Measurements from ENCODE around the gene EPB41L3.
"Not testable (repeated sequence)": the region's sequence is repeated elsewhere in the genome, so short reads cannot be mapped to it uniquely, and the experiment has no call there.

The EPB41L3 gene

DNA sequence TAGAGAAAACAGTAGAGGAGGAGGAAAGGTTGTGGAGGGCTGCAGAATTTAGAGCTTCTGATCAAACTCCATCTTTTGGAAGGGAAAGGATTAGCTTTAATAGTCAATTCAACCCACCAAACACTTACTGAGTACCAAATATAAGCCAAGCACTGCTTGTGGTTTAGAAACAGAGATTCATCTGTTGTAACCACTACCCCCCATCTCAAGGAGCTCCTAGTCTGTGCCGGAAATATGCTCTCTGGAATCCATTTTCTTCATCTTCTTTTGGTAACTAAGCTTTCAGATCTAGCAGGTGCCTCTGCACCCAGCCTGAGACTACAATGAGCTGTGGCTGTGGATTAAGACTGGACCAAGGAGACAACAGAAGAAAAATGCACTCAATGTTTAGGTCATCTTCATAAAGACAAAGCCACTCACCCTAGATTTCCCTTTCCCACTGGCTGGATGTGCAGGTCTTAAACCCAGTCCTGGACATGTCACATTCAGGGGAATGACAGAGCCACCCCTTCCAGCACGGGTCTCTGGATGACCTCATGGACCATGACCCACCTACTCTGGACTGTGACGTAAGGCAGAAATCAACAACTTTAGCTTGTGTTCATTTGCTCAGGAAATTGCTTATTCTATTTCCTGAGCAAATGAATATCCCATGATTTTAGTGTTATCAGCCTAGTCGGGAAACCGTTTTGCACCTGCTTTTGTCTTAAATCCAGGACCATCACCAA is 52.9 kb downstream of the EPB41L3 start:
- DNase-seq, result no peak

DNA sequence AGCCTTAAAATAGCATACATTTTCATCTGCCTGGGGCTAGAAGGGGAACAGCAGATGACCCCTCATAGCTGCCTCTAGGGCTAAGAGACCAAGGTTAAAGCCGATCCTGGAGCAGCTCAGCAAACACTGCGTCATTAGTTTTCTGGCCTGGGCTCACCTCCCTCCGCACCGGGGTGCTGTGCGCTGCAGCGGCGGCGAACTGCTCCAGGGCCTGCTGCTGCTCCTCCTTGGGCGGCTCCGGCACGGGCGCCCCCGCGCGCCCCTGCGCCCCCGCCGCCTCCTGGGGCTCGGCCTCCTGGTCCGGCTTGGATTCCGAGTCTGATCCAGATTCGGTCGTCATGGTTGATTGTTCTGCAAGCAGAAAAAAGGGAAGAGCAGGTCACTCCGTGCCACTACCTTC is 55.0 kb downstream of the EPB41L3 start:
- DNase-seq, result no peak

DNA sequence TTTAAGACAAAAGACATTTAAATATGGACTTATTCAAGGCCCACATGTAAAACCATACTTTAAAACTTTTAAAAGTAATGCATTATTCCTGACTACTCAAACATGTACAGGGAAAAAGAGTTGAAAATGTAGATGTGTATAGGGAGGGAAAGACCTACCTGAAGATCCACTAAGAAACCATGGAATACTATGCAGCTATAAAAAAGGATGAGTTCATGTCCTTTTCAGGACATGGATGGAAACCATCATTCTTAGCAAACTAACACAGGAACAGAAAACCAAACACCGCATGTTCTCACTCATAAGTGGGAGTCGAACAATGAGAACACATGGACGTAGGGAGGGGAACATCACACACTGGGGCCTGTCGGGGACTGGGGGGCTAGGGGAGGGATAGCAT is 55.8 kb downstream of the EPB41L3 start:
- DNase-seq, result not testable (repeated sequence)

DNA sequence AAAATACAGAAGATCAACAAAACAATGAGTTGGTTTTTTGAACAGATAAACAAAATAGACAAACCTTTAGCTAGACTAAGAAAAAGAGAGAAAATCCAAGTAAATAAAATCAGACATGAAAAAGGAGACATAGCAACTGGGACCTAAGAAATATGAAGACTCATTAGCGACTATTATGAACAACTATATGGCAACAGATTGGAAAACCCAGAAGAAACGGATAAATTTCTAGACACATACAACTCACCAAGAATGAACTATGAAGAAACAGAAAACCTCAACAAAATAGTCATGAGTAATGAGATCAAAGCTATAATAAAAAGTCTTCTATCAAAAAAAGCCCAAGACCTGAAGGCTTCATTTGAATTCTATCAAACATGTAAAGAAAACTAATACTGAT is 59.3 kb downstream of the EPB41L3 start:
- no peak for DNase-seq

DNA sequence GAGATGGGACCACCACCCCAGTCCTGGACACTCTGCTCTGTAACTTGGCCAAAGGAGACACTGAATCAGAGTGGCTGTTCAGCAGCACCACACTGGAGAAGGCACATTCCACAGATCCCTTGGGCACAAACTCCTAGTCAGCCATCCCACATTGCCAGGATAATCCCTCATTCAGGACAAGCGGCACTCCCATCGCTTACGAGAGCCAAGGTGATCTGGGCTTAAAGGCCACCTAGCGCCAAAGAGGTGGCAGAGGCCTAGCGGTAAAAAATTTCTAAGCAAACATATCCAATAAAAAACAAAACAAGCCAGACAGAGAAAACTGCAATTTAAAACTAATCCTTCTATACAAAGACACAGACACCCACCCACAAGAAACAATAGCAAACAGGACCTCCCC is 62.2 kb downstream of the EPB41L3 start:
- DNase-seq, result no peak

DNA sequence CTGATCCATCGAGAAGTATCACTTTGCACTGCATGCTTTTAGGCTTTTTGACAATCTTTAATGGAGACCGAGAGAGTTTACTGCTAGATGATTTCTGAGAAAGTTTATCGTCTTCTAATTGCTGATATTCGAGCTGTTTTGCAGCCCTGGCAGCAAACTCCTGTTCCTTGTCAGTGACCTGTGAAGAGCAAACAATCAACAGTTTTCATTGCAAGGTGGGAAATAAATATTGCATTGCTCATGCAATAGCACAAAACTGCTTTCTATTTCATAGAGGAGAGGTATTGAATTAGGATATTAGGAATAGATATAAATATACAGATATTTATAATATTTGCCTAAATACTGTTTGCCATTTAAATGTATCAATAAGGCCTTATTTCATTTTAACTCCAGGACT is 65.5 kb downstream of the EPB41L3 start:
- DNase-seq, result no peak

DNA sequence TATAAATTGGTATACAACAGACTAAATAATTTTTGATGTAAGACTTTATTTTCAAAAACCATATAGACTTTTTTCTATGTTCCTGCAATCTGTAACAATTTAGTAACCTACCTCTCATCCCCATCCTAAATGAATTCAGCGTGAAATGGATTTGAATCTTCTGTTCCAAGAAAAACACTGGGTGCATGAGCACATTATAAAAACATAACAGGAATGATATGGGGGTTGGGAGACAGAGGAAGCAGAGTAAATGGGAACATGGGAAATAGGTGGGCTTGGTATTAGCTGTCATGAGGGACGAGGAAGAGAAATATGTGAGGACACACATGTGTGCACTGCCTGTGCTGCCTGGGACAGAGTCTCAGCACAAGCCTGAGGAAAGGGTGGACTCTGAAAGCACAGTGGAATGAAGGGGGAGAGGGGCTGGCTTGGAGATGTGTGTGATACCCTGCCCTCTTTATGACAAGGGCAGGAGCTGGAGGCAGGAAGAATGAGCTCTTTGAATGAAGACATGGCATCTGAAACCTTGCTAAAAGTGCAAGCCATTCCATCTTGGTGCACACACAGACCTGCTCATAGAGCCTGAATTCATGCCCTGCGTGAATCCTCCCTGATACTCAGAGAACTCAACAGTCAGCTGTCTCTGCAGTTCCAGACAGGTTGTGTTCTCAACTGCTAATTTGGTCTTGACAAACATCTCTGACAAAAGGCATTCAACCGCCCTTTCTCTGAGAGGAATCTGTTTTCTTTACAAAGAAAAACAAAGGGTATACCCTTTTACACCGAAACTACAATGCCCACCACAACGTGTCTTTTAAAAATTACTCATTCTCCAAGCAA is 66.6 kb downstream of the EPB41L3 start:
- DNase-seq, result no peak

DNA sequence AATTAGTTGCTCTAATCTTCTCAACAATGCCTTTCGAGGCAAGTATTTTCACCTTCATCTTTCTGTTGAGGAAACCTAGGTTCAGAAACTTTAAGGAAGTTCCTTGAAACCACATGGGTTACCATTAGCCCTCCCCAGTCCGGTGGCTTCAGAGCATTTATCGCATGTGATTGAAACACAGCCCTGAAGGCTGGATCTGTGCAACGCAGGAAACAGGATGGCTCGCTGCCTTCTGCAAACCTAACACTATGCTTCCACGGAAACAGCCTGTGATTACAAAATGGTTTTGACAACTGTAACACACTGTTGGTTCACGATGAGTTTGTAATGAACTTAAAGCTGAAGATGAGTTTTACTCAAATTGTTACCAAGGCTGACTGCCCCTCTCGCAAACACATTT is 68.5 kb downstream of the EPB41L3 start:
- DNase-seq, result no peak

DNA sequence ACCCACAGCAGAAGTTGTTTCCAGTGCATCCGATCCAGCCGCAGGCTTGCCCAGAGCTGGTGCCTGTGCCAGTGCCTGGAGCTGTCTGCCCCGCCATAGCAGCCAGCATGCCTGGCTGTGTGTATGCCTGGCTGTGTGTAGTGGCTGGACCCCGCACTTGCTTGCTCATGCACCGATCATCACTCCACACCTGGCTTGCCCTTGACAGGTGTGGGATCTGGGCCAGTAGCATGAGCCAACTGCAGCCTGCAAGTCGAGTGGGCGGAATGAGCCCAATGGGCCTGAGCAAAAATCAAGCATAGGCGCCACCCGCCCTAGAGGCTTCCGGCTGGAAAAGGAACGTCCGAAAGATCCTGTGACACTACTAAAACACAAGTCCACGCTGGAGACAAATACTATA is 74.5 kb downstream of the EPB41L3 start:
- DNase-seq, result no peak

DNA sequence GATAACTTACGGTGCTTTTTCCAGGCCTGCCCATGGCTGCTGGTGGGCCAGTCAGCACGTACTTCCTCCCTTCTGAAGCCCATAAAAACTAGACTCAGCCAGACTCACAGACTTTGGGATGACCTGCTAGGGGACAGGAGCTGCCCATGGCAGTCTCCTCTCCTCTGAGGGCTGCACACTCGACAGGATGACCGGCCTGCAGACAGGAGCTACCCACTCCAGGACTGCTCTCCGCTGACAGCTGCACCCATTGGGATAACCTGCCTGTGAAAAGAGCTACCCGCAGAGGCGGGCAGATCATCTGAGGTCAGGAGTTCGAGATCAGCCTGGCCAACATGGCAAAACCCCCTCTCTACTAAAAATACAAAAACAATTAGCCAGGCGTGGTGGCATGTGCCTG is 75.4 kb downstream of the EPB41L3 start:
- DNase-seq, result no peak

DNA sequence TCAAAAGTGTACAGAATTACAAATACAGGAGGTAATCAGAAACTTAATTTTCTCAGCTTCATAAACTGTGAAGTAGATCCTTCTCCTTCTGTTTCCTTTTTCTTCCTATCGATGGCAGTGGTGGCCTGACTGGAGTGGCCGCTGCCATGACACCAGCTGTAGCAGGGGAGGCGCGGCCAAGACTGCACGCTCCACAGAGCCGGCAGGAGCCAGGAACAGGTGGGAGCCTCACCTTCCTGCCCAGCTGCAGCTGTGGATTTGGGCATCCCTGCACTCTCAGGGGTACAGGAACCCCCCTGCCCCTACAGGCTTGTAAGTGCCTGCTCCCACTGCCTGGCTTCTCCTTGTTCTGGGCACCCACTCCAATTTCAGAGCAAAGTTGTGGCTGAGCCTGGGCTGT is 76.1 kb downstream of the EPB41L3 start:
- no peak for DNase-seq

DNA sequence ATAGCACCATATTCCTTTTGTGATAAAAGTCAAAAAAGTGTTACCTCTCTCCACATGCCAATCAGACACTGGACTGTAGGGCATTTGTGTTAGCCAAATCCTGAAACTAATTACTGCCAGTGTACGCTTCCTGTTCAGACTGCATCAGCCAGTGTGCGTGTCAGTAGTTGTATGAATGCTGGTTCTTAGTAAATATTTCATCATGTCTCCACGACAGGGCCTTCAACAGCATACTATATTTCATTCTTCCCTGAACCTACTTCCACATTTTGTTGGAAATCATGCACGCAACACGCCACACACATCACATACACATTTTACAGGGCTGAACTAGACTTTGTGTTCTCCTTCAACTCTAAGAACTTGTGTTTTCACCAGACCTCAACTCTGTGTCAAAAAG is 77.5 kb downstream of the EPB41L3 start:
- no peak for DNase-seq

DNA sequence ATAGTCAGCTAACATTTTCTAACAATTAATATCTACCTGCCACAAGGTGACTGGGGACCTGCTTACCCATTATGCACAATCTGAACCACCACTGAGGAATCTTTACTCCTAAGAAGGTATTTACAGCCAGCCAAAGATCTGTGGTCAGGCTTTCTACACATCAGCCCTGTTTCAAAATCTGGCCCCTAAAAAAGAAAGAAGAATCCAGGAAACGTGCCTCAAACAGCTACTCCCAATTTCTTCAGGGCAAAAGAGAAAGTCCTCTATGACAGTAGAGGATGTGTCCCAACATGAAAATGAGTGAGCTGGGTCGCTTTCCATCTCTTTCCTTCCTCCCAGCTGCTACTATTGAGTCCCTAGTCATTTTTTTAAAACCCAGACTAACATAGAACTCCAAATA is 79.5 kb downstream of the EPB41L3 start:
- no peak for DNase-seq

DNA sequence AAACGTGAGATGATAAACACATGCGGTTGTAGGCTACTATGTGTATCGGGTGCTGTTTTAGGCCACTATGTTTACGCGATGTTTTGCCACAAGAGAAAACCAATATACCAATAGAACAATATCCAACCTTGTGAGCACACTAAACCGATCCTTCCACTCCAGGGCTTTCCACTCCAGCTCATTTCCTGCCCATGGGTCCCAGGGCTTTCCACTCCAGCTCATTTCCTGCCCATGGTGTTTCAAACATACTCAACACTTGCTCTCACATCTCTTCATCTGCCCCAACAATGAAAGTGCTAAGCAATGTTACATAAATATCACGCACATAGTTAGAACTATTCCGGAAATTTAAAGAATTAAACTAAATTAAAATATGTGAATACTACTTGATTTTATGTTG is 80.0 kb downstream of the EPB41L3 start:
- DNase-seq, result no peak

DNA sequence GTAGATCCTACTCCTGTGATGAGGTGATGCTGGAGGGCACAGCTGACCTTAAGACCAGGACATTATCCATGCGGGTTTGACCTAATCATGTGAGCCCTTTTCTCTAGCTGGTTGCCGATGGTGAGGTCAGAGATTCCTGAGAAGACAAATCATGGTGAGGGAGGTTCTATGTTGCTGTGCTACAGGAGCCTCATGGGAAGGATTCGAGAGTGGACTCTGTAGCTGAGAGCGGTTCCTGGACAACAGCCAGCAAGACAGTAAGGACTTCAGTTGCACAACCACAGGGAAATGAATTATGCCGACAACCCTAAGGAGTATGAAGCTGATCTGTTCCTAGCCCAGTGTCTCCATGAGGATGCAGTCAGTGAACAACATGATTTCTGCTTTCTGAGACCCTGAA is 80.4 kb downstream of the EPB41L3 start:
- no peak for DNase-seq

DNA sequence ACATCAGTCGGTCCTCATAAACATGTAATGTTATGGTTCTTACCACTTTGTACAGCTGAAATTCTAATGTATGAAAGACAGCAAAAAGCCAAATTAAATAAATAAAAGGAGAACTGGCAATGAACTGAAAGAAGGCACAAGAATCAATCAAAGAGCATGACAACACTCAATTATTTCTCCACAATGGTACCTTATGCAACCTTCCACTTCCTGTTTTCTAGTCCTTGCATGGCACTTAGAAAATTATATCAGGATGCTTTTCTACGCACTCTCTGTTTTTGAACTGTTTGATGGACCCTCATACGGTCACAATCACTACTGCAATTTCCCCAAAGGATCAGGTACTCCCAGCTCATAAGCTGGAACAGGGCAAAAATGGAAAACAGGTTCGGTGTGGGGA is 81.6 kb downstream of the EPB41L3 start:
- no peak for DNase-seq

DNA sequence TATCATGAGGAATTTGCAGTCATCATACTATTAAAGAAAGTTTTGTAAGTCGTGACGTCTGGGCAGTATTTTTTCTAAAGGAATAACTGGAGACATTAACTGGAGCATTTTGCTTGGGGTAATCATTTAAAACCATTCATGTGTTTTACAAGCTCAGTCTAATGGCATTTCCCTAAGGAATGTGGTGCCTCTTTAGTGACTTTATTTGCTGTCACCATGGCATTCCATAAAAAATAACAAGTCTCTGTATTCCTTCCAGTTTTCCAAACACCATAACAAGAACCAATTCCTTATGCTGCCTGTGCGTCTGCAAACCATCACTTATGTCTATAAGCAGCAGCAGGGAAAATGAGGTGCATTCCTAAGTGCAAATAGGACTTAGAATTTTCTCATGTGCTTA is 82.8 kb downstream of the EPB41L3 start:
- DNase-seq, result no peak

DNA sequence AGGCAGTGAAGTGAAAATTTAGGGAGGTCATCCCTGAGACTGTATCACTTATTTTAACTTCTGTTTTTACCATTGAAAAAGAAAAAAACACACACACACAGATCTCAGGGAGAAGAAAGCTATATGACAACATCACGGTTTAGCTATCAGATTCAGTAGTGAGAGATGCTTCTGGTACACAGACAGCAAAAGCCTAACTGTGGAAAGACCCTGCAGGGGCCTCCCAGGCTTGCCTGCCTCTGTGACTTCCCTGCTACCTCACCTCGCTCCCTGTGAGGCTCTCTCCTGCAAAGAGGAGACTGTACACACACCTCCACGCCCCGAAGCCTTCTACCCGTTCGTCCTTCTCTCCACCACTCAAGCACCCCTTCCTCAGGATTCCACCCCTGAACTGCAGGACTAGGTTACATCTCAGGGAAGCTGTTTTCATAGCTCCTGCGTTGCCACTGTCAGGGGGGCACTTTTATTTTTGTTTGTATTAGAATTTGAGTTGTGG is 86.3 kb downstream of the EPB41L3 start:
- no peak for DNase-seq

DNA sequence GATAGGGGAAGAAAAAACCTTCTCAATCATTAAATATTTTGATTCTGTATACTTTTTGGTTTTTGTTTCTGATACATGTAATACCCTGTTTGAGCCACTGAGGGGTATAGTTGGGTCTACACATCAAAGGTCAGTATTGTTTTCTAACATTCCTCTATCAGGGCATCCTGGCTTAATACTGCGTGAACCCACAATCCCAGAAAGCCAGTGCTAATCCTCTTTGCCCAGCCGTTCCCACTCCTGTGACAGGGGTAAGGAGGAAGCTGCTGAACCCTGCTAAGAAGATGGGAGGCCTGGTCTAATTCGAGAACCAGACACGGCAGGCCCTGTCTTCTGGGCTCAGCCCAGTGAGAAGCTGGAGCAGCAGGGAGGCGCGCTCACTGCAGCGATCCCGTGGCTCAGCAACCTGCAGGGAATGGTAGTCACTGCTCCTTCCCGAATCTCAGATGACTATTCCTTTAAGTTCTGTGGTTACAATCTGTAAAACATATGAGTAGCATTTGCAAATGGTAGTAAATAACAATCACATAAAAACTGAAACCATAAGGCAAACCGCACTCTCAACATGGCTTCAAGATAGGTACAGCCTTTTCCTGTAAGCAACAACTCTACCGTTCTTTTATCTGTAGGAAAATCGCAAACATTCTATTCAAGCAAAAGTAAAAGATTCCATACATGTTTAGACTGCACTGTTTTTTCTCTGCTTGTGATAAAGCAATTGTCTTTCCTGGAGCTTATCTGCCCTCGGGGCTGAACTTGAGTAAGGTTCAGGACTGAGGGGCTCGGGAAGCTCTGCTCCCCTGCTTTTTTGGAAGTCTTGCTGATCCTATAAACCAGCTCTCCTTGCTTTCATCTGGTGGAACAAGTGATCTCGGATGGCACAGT is 87.0 kb downstream of the EPB41L3 start:
- DNase-seq, result no peak

DNA sequence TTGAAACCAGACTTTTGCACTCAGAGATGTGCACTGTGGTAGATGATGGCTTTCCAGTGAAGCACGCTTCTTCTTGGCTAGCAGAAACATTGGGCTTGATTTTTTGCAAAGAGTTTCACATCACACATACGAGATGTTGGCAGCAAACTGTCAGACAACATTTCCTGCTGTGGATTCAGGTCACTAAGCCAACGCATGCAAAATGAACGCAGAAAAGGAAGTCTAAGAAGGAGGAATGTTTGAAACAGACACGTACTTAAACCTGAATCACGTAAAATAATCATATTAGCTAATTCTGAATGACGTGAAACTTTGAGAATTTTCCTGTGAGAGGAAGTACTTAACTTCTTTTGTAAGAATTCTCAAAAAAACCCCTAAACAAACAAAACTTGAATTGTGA is 88.1 kb downstream of the EPB41L3 start:
- DNase-seq, result no peak

DNA sequence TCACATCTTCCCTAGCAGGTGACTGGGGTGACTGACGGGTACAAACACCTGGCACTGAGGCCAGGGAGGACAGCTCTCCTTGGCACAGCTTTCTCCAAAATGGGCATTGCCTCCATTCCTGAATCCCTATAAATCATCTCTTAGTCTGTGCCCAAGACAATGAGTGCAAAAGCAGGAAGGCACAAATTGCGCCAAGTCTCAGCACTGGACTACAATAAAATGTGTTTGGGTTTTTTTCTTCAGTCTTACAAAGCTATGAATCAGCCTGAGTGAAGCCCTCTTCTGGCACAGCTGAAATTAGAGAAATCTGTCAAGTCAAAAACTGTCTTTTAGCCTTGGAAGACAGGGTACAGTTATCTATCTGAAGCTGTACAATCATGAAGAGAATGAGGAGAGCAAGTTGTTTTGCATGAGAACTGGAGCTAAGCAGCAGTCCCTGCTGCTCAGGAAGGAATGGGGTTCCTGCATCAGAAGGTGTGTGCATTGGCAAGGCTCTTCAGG is 90.8 kb downstream of the EPB41L3 start:
- DNase-seq, result no peak

DNA sequence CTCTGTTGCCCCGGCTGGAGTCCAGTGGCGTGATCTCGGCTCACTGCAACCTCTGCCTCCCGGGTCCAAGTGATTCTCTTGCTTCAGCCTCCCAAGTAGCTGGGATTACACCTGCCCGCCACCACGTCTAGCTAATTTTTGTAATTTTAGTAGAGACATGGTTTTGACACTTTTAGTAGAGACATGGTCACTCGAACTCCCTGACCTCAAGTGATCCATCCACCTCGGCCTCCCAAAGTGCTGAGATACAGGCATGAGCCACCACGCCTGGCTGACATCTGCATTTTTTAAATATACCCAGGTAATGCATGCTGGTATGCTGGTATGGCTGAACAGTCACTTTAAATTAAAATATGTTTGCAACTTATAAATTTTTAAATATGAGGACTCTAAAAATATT is 91.9 kb downstream of the EPB41L3 start:
- no peak for DNase-seq

DNA sequence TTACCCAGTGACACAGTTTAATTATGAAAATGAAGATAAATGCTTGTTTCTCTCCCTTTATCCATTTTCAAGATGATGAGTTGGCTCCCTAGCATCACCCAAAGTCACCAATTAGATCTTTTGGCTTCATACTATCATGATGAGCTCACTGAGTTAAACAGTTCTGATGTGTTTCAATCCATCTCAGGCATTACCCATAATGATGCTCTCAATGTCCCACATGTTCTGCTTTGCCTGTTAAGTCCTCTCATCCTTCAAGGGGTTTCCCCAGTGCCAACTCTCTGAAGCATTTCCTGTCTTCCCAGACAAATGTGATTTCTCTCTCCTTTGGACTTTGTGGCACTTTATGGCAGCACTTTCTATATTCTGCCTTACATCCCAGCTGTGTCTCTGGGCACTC is 92.6 kb downstream of the EPB41L3 start:
- DNase-seq, result no peak
